ENCODE data around the gene SPINK2.

DNA sequence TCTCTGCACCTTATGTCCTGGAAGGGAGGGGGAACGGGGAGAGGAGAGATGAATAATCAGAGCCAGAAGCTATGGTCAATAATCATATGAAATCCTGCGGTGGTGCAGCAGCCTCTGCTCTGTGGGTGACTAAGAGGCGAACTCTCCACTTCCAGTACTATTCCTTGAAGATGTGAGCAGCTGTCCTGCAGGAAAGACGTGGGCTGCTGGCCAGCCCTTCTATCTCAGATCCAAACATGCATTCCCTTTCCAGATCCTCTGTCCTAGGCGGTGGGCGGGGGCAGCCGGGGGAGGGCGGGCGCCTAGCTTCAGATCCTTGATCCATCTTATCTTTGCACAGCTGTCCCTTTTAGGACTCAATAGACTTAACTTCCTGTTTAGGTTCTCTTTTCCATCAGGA lies 34.5 kb downstream of the SPINK2 start:
- TF ChIP-seq POLR2AphosphoS5 (IDR thresholded peaks at IDR 0.05) (no peak), POLR2A (IDR thresholded peaks at IDR 0.05) (no peak), EP300 (IDR thresholded peaks at IDR 0.05) (no peak)
- TF ChIP-seq, protein P1, sequence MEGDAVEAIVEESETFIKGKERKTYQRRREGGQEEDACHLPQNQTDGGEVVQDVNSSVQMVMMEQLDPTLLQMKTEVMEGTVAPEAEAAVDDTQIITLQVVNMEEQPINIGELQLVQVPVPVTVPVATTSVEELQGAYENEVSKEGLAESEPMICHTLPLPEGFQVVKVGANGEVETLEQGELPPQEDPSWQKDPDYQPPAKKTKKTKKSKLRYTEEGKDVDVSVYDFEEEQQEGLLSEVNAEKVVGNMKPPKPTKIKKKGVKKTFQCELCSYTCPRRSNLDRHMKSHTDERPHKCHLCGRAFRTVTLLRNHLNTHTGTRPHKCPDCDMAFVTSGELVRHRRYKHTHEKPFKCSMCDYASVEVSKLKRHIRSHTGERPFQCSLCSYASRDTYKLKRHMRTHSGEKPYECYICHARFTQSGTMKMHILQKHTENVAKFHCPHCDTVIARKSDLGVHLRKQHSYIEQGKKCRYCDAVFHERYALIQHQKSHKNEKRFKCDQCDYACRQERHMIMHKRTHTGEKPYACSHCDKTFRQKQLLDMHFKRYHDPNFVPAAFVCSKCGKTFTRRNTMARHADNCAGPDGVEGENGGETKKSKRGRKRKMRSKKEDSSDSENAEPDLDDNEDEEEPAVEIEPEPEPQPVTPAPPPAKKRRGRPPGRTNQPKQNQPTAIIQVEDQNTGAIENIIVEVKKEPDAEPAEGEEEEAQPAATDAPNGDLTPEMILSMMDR (IDR thresholded peaks at IDR 0.05) = no peak
